SK-N-SH (cell line): ENCODE measurements around the gene SCO2. TPM values are rescaled to one million over a fixed set of nuclear protein-coding genes. Genes with fewer than 3 reads are reported as not detected.

Experiments
- CTCF ChIA-PET: fragments of 300-600, 350-600 bp; formaldehyde crosslinking; extraction: SDS; loops from one replicate; lab custom pipeline; 2021; lab: Yijun Ruan, JAX
- POLR2A ChIA-PET: fragments of 350-600 bp; sonication (Branson Sonifier 250); formaldehyde crosslinking; extraction: SDS; loops from one replicate; lab custom pipeline; 2020; ENCODE audit warnings: antibody characterized with exemption, inconsistent platforms; lab: Yijun Ruan, JAX
- DNase-seq: peaks from one replicate; pipeline ENCODE4 v3.0.0; 2012
- H2AFZ ChIP-seq: fragments of 200-600 bp; sonication (generic); 2 replicates; pipeline ENCODE4 v1.8.1; 2016; ENCODE audit warnings: antibody characterized with exemption, mild to moderate bottlenecking, low read depth
- H3F3A ChIP-seq: fragments of 200-600 bp; sonication (generic); replicated peaks from 2 replicates; pipeline ENCODE3; 2016; ENCODE audit warnings: antibody characterized with exemption, mild to moderate bottlenecking; ENCODE audit not compliant: insufficient read depth
- H3K27ac ChIP-seq, 2 experiments: fragments of 200-500 bp in 1 of 2; fragments of 200-600 bp in 1 of 2; sonication (Bioruptor generic) in 1 of 2; sonication (generic), shearing (Covaris generic) in 1 of 2; 2 replicates each; pipeline versions ENCODE4 v1.5.1 to v1.6.1; 2014 to 2016; ENCODE audit warnings: low read depth in 2 of 2, inconsistent platforms in 1 of 2, low read length in 1 of 2, mild to moderate bottlenecking in 1 of 2, mixed read lengths in 1 of 2
- H3K27me3 ChIP-seq: fragments of 200-600 bp; sonication (generic), shearing (Covaris generic); 2 replicates; pipeline ENCODE4 v1.6.1; 2016; ENCODE audit warnings: mixed run types; ENCODE audit not compliant: insufficient read depth
- H3K36me3 ChIP-seq, 2 experiments: fragments of 200-500 bp in 1 of 2; fragments of 200-600 bp in 1 of 2; sonication (Bioruptor generic) in 1 of 2; sonication (generic) in 1 of 2; replicated peaks in 1 of 2; 2 replicates each; pipeline versions ENCODE3 to v1.5.1; 2014 to 2016; ENCODE audit warnings: low read length in 1 of 2, mild to moderate bottlenecking in 1 of 2; ENCODE audit not compliant: insufficient read depth in 2 of 2, control insufficient read depth in 1 of 2
- H3K4me1 ChIP-seq, 2 experiments: fragments of 200-500 bp in 1 of 2; fragments of 200-600 bp in 1 of 2; sonication (Bioruptor generic) in 1 of 2; sonication (generic), shearing (Covaris generic) in 1 of 2; 2 replicates each; pipeline versions ENCODE4 v1.5.1 to v1.6.1; 2014 to 2016; ENCODE audit warnings: low read depth in 1 of 2, low read length in 1 of 2, mixed run types in 1 of 2; ENCODE audit not compliant: insufficient read depth in 2 of 2, control insufficient read depth in 1 of 2
- H3K4me2 ChIP-seq: fragments of 200-600 bp; sonication (generic), shearing (Covaris generic); 2 replicates; pipeline ENCODE4 v1.6.1; 2017; ENCODE audit warnings: mixed run types
- H3K4me3 ChIP-seq, 2 experiments: fragments of 200-500 bp in 1 of 2; fragments of 200-600 bp in 1 of 2; sonication (Bioruptor generic) in 1 of 2; sonication (generic), shearing (Covaris generic) in 1 of 2; 2 replicates each; pipeline versions ENCODE4 v1.5.1 to v1.8.1; 2014 to 2016; ENCODE audit warnings: low read depth in 2 of 2, inconsistent platforms in 1 of 2, low read length in 1 of 2, mild to moderate bottlenecking in 1 of 2, mixed read lengths in 1 of 2, moderate library complexity in 1 of 2
- H3K79me2 ChIP-seq: fragments of 200-600 bp; sonication (generic); 2 replicates; pipeline ENCODE4 v1.8.1; 2017; ENCODE audit warnings: mild to moderate bottlenecking; ENCODE audit not compliant: insufficient read depth
- H3K9ac ChIP-seq: fragments of 200-600 bp; sonication (generic); 2 replicates; pipeline ENCODE4 v1.6.1; 2017; ENCODE audit warnings: mixed run types
- H3K9me2 ChIP-seq: fragments of 200-600 bp; sonication (generic); 2 replicates; pipeline ENCODE4 v1.6.1; 2017; ENCODE audit warnings: mixed run types
- H3K9me3 ChIP-seq: fragments of 200-600 bp; sonication (generic); 2 replicates; pipeline ENCODE4 v1.6.1; 2017; ENCODE audit warnings: mixed run types, mild to moderate bottlenecking, moderate library complexity
- H4K20me1 ChIP-seq: fragments of 200-600 bp; sonication (generic); 2 replicates; pipeline ENCODE4 v1.6.1; 2017; ENCODE audit warnings: mild to moderate bottlenecking, mixed run types; ENCODE audit not compliant: insufficient read depth
- CHD2 ChIP-seq: fragments of 150-350 bp; IDR thresholded peaks from 2 replicates; pipeline ENCODE4 v1.6.1; 2018; ENCODE audit warnings: low read length; ENCODE audit not compliant: partially characterized antibody
- EP300 ChIP-seq, 2 experiments: IDR thresholded peaks; 2 replicates each; pipeline versions ENCODE4 v1.4.0 to v1.6.1; 2012; ENCODE audit warnings: borderline replicate concordance in 1 of 2, low read depth in 1 of 2, low read length in 1 of 2
- FOXM1 ChIP-seq: IDR thresholded peaks from 2 replicates; pipeline ENCODE4 v1.4.0; 2012; ENCODE audit warnings: low read depth, mild to moderate bottlenecking
- GABPA ChIP-seq: IDR thresholded peaks from 2 replicates; pipeline ENCODE4 v1.4.0; 2012; ENCODE audit warnings: low read depth, mild to moderate bottlenecking
- GATA2 ChIP-seq: sonication (generic); formaldehyde crosslinking; IDR thresholded peaks from 2 replicates; pipeline ENCODE4 v1.5.0; 2020; ENCODE audit warnings: mild to moderate bottlenecking, missing genetic modification reagents
- MEF2A ChIP-seq: IDR thresholded peaks from 2 replicates; pipeline ENCODE4 v1.4.0; 2012; ENCODE audit warnings: low read depth, borderline replicate concordance
- MXI1 ChIP-seq: IDR thresholded peaks from 2 replicates; pipeline ENCODE4 v1.6.1; 2012; ENCODE audit warnings: mild to moderate bottlenecking, low read depth, low read length, improper control_type of control experiment
- NFIC ChIP-seq: IDR thresholded peaks from 2 replicates; pipeline ENCODE4 v1.4.0; 2012; ENCODE audit warnings: borderline replicate concordance
- NRF1 ChIP-seq: IDR thresholded peaks from 2 replicates; pipeline ENCODE4 v1.6.1; 2012; ENCODE audit warnings: low read depth, mild to moderate bottlenecking, low read length
- RCOR1 ChIP-seq: fragments of 150-350 bp; IDR thresholded peaks from 2 replicates; pipeline ENCODE4 v1.6.1; 2017; ENCODE audit warnings: antibody characterized with exemption, low read length
- SIN3A ChIP-seq: IDR thresholded peaks from 2 replicates; pipeline ENCODE4 v1.6.1; 2012; ENCODE audit warnings: low read depth, mild to moderate bottlenecking, low read length, moderate library complexity, borderline replicate concordance
- SMC3 ChIP-seq: IDR thresholded peaks from 2 replicates; pipeline ENCODE4 v1.6.1; 2012; ENCODE audit warnings: low read depth, low read length, improper control_type of control experiment
- TAF1 ChIP-seq: IDR thresholded peaks from 2 replicates; pipeline ENCODE4 v1.6.1; 2012; ENCODE audit warnings: low read depth, mild to moderate bottlenecking, low read length, moderate library complexity, borderline replicate concordance
- TCF12 ChIP-seq: IDR thresholded peaks from 2 replicates; pipeline ENCODE4 v1.4.0; 2012
- TEAD4 ChIP-seq: IDR thresholded peaks from 2 replicates; pipeline ENCODE4 v1.4.0; 2012; ENCODE audit warnings: mild to moderate bottlenecking, borderline replicate concordance; ENCODE audit not compliant: insufficient read depth
- WGBS: methylation state at CpG from one replicate; pipeline ENCODE4 v1.1.6; 2017; ENCODE audit warnings: low lambda C conversion rate; 5-methylcytosine and 5-hydroxymethylcytosine counted together
- polyA plus RNA-seq, 3 experiments: library from polyadenylated mRNA; depleted of rRNA; stranded (reverse); fragments of >200 nt; gene quantifications; 2 replicates each; pipeline ENCODE4 v1.2.3, GENCODE V29; 2012
- TF ChIP-seq, protein P1 (sequence below): IDR thresholded peaks from 2 replicates; pipeline ENCODE4 v1.4.0; 2012; ENCODE audit warnings: low read depth
- TF ChIP-seq, protein P2 (sequence below): IDR thresholded peaks from 2 replicates; pipeline ENCODE4 v1.4.0; 2012; ENCODE audit warnings: low read depth, borderline replicate concordance
- TF ChIP-seq, protein P3 (sequence below): fragments of 150-350 bp; IDR thresholded peaks from 2 replicates; pipeline ENCODE4 v1.6.1; 2017; ENCODE audit warnings: antibody characterized with exemption, low read length, low read depth, borderline replicate concordance

Gene SCO2
- polyA plus RNA-seq, 1 of the 3 experiments (the other 2 are of a cell fraction) = 4.0 TPM

DNA sequence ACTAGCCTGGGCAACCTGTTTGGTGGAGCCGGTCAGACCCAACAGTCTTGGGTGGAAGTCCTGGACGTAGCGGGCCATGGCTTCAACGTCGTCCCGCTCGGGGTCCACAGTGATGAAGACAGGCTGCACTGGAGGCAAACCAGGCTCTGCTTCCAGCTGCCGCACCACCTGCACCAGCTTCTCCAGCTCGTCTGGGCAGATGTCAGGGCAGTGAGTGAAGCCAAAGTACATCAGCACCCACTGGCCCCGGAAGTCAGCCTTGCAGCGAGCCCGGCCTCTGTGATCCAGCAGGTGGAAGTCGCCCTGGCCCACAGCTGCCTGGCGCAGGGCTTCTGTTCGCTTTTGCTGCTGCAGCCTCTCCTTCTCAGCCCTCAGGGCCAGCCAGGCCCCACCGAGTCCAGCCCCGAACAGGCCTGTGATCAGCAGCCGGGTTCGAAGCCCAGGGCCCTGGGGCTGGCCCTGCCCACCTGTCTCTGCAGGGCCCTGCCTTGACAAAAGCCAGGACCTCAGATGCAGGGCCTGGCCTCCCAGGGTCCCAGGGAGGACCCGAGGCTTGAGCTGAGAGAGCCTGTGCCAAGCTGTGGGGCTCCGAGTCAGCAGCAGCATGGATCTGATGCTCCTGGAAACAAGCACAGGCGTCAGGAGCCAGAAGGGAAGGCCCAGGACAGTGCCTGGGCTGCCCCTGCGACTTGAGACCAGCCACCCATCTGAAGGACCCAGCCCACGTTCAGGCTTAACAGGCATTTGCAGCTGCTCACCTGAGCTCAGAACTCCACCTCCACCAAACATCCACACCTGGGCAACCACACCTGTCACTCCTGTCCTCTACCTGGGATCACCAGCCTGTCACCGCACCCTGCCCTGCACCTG, 1.4 kb downstream of the SCO2 start:
- peak overlapping the region; percentile 80 to 81 for H3K4me3 ChIP-seq
- no peaks in the 10 kb centered on the region for H3K9me3 ChIP-seq
- TF ChIP-seq FOXM1 = no peak
- TF ChIP-seq SIN3A = no peak
- TF ChIP-seq, protein P1, sequence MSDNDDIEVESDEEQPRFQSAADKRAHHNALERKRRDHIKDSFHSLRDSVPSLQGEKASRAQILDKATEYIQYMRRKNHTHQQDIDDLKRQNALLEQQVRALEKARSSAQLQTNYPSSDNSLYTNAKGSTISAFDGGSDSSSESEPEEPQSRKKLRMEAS = no peak
- TF ChIP-seq, protein P2, sequence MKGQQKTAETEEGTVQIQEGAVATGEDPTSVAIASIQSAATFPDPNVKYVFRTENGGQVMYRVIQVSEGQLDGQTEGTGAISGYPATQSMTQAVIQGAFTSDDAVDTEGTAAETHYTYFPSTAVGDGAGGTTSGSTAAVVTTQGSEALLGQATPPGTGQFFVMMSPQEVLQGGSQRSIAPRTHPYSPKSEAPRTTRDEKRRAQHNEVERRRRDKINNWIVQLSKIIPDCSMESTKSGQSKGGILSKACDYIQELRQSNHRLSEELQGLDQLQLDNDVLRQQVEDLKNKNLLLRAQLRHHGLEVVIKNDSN = no peak
- TF ChIP-seq MXI1 = no peak
- TF ChIP-seq, protein P3, sequence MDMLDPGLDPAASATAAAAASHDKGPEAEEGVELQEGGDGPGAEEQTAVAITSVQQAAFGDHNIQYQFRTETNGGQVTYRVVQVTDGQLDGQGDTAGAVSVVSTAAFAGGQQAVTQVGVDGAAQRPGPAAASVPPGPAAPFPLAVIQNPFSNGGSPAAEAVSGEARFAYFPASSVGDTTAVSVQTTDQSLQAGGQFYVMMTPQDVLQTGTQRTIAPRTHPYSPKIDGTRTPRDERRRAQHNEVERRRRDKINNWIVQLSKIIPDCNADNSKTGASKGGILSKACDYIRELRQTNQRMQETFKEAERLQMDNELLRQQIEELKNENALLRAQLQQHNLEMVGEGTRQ = no peak
- no peak for TF ChIP-seq TEAD4
- no peak for TF ChIP-seq NRF1
- TF ChIP-seq SMC3 = no peak
- no peak for TF ChIP-seq MEF2A
- no peak for TF ChIP-seq GABPA
- no peak for TF ChIP-seq TCF12
- TF ChIP-seq RCOR1 = no peak
- no peak for TF ChIP-seq CHD2
- TF ChIP-seq GATA2 = no peak
- TF ChIP-seq NFIC = no peak
- no peak for TF ChIP-seq TAF1
- no peak for TF ChIP-seq EP300 (IDR thresholded peaks at IDR 0.05; ENCODE audit: borderline replicate concordance in 1 of 2, low read depth in 1 of 2, low read length in 1 of 2)
- CTCF ChIA-PET = interaction anchor here (0.7 to 3.4 kb wide), 7 partner anchors 8 to 58 kb away, joined by 3 to 53 read pairs (median 9); partner anchors contain the start of genes CHKB and SYCE3
- POLR2A ChIA-PET = interaction anchor here (0.9 to 2.9 kb wide), 8 partner anchors 8 to 58 kb away, joined by 3 to 12 read pairs (median 6); partner anchors contain the start of genes CHKB, KLHDC7B, LMF2 and NCAPH2
- H3K27me3 ChIP-seq = no peaks in the 10 kb centered on the region
- 85% methylated on average over 15 of the region's 25 CpGs for WGBS
- H3K9me2 ChIP-seq = no peaks in the 10 kb centered on the region
- H3K4me1 ChIP-seq = peaks cover 7 to 24% of the 10 kb centered on the region in 2 experiments; a peak in 2 of 4 replicates
- H2AFZ ChIP-seq = no peak overlapping the region
- H3K27ac ChIP-seq = peak overlapping the region in 1 of 2 experiments; percentile 25; a peak in 1 of 4 replicates
- peaks cover 18% of the 10 kb centered on the region for H3K79me2 ChIP-seq
- H3K4me2 ChIP-seq = peak overlapping the region; percentile 93
- peaks cover 19% of the 10 kb centered on the region for H3F3A ChIP-seq
- peak; percentile 52 for DNase-seq
- peaks cover 7 to 35% of the 10 kb centered on the region in 2 experiments for H3K36me3 ChIP-seq
- peak overlapping the region; percentile 80; the same call in 1 of the 2 replicates for H3K9ac ChIP-seq
- peaks cover 8% of the 10 kb centered on the region; the same call in 1 of the 2 replicates for H4K20me1 ChIP-seq
